Body of pancreas (tissue), 4 donors: Measurements from ENCODE around the gene CCT6B. TPM values are rescaled to one million over a fixed set of nuclear protein-coding genes. Genes with fewer than 3 reads are reported as not detected.

Source experiments
- ATAC-seq: fragments of 150-250 bp; one replicate; pipeline ENCODE4 v1.9.1; 2016
- DNase-seq, 4 donors: peaks; one replicate each; pipeline ENCODE4 v3.0.0-alpha.2; 2019
- H3K27ac ChIP-seq, 4 donors: fragments of 200-600 bp; sonication (generic); 1 replicate in 3 of 4; 2 replicates in 1 of 4; pipeline versions ENCODE4 v1.5.1 to v1.6.1; 2016 to 2019; ENCODE audit warnings: mild to moderate bottlenecking in 1 of 4, mixed read lengths in 1 of 4, moderate library complexity in 1 of 4
- H3K27me3 ChIP-seq, 2 donors: fragments of 200-600 bp; sonication (generic); one replicate each; pipeline ENCODE4 v1.6.0; 2016; ENCODE audit warnings: mild to moderate bottlenecking in 1 of 2
- H3K36me3 ChIP-seq, 2 donors: fragments of 200-600 bp; sonication (generic); replicated peaks in 1 of 2; 2 replicates each; pipeline ENCODE4 v1.5.1; 2016; ENCODE audit warnings: low read depth in 2 of 2; ENCODE audit not compliant: insufficient read depth in 1 of 2
- H3K4me1 ChIP-seq: fragments of 200-600 bp; sonication (generic); one replicate; pipeline ENCODE4 v1.6.0; 2016
- H3K4me3 ChIP-seq, 2 donors: fragments of 200-600 bp; sonication (generic); 1 replicate in 1 of 2; 2 replicates in 1 of 2; pipeline ENCODE4 v1.5.1; 2016 to 2019
- H3K9me3 ChIP-seq, 3 donors: fragments of 200-600 bp; sonication (generic); 1 replicate in 2 of 3; 2 replicates in 1 of 3; pipeline ENCODE4 v1.5.1; 2016
- CTCF ChIP-seq, 7 experiments: fragments of 450-650 bp in 4 of 7; fragments of 200-600 bp in 3 of 7; sonication (generic) in 3 of 7; IDR thresholded peaks; one replicate each; pipeline ENCODE4 v1.5.1; 2016 to 2019; ENCODE audit warnings: antibody characterized with exemption in 7 of 7
- POLR2A ChIP-seq, 3 donors: fragments of 450-650 bp; IDR thresholded peaks; one replicate each; pipeline ENCODE4 v1.6.1; 2016; ENCODE audit warnings: antibody characterized with exemption in 3 of 3, mild to moderate bottlenecking in 2 of 3
- WGBS, 2 donors: methylation state at CpG; one replicate each; pipeline ENCODE4 v1.1.5; 2017; 5-methylcytosine and 5-hydroxymethylcytosine counted together
- intact Hi-C: fragments of 100-400 bp; cut with DNase I; formaldehyde crosslinking; loops from one replicate; pipeline ENCODE4 v1.15.1; 2023
- total RNA-seq, 2 donors: library from RNA; depleted of rRNA; stranded (reverse); fragments of >200 nt; gene quantifications; one replicate each; pipeline ENCODE4 v1.1.0, GENCODE V29; 2016

CCT6B gene
- total RNA-seq, 2 donors from 2014 or later = 0.66 to 1.8 TPM

GRCh38 chr17:34926661-34927060 lies 34.6 kb downstream of the CCT6B start:
- TF ChIP-seq CTCF (IDR thresholded peaks at IDR 0.05) = no peak
- no peak for TF ChIP-seq POLR2A (IDR thresholded peaks at IDR 0.05)
- no peaks in the 10 kb centered on the region for H3K9me3 ChIP-seq
- no peak overlapping the region for H3K4me3 ChIP-seq
- WGBS, 2 donors = 88% methylated on average over 3 of the region's 3 CpGs
- intact Hi-C loops = no loop called here
- no peak overlapping the region for H3K27ac ChIP-seq
- H3K36me3 ChIP-seq = no peaks in the 10 kb centered on the region
- H3K4me1 ChIP-seq = no peaks in the 10 kb centered on the region
- DNase-seq (no peak), ATAC-seq (no peak)
- no peaks in the 10 kb centered on the region for H3K27me3 ChIP-seq

GRCh38 chr17:34920676-34921075 lies 40.6 kb downstream of the CCT6B start:
- WGBS, 2 donors = 72 to 95% methylated on average over 4 of the region's 4 CpGs

GRCh38 chr17:34917381-34917780 lies 43.9 kb downstream of the CCT6B start:
- Histone ChIP-seq H3K4me1 (no peaks in the 10 kb centered on the region), H3K27ac (no peak overlapping the region), H3K36me3 (no peaks in the 10 kb centered on the region), H3K9me3 (no peaks in the 10 kb centered on the region), H3K4me3 (no peak overlapping the region), H3K27me3 (no peaks in the 10 kb centered on the region)
- DNase-seq (no peak), ATAC-seq (no peak)
- intact Hi-C loops = no loop called here
- TF ChIP-seq POLR2A (IDR thresholded peaks at IDR 0.05) = no peak
- WGBS, 2 donors = 53 to 54% methylated on average over 1 of the region's 1 CpG

More at GRCh38 chr17:34920676-34921075, 40.6 kb downstream of the CCT6B start:
- no peak for ATAC-seq
- intact Hi-C loops = no loop called here
- H3K36me3 ChIP-seq = no peaks in the 10 kb centered on the region
- no peak for DNase-seq
- TF ChIP-seq POLR2A (IDR thresholded peaks at IDR 0.05) (no peak), CTCF (IDR thresholded peaks at IDR 0.05) (no peak)
- no peak overlapping the region for H3K27ac ChIP-seq
- H3K4me3 ChIP-seq = no peak overlapping the region
- H3K27me3 ChIP-seq = no peaks in the 10 kb centered on the region
- no peaks in the 10 kb centered on the region for H3K9me3 ChIP-seq
- H3K4me1 ChIP-seq = no peaks in the 10 kb centered on the region

- Histone ChIP-seq H3K4me3 (no peak overlapping the region), H3K27me3 (no peaks in the 10 kb centered on the region), H3K4me1 (no peaks in the 10 kb centered on the region), H3K36me3 (no peaks in the 10 kb centered on the region), H3K27ac (no peak overlapping the region), H3K9me3 (no peaks in the 10 kb centered on the region)
- no peak for TF ChIP-seq CTCF (IDR thresholded peaks at IDR 0.05)
- TF ChIP-seq POLR2A (IDR thresholded peaks at IDR 0.05) = no peak
- DNase-seq = no peak
- intact Hi-C loops = no loop called here
- WGBS, 2 donors = 61 to 86% methylated on average over 2 of the region's 2 CpGs
- no peak for ATAC-seq
Measured at GRCh38 chr17:34916120-34916519, 45.1 kb downstream of the CCT6B start.

GRCh38 chr17:34913001-34913400 lies 48.3 kb downstream of the CCT6B start:
- Histone ChIP-seq H3K36me3 (no peaks in the 10 kb centered on the region), H3K9me3 (no peaks in the 10 kb centered on the region), H3K4me3 (no peak overlapping the region), H3K27ac (no peak overlapping the region), H3K4me1 (no peaks in the 10 kb centered on the region), H3K27me3 (no peaks in the 10 kb centered on the region)
- no peak for TF ChIP-seq POLR2A (IDR thresholded peaks at IDR 0.05)
- no peak for TF ChIP-seq CTCF (IDR thresholded peaks at IDR 0.05)
- intact Hi-C loops = no loop called here
- ATAC-seq (no peak), DNase-seq (no peak)
- 85 to 88% methylated on average over 1 of the region's 1 CpG for WGBS, 2 donors
